SK-N-SH treated with all-trans-retinoic acid at 6 μM for 48 hours (cell line): ENCODE measurements around the gene BPIFB6.

Experiments used
- ATAC-seq: fragments of 200-7000 bp; cut with Tn5 transposase; 3 replicates; pipeline ENCODE4 v1.9.1; 2020; ENCODE audit warnings: mild to moderate bottlenecking, moderate library complexity
- BACH2 ChIP-seq: fragments of 250-450 bp; sonication (Bioruptor Pico); IDR thresholded peaks from 2 replicates; pipeline ENCODE4 v1.9.0; 2021; ENCODE audit warnings: mild to moderate bottlenecking, borderline replicate concordance
- CSDC2 ChIP-seq: fragments of 250-450 bp; sonication (Bioruptor Pico); IDR thresholded peaks from 2 replicates; pipeline ENCODE4 v1.5.0; 2020; ENCODE audit warnings: mild to moderate bottlenecking, moderate library complexity
- ESRRG ChIP-seq: fragments of 250-450 bp; sonication (Bioruptor Pico); IDR thresholded peaks from 2 replicates; pipeline ENCODE4 v1.6.1; 2021; ENCODE audit warnings: mild to moderate bottlenecking
- ISL1 ChIP-seq: fragments of 250-450 bp; sonication (Bioruptor Pico); IDR thresholded peaks from 2 replicates; pipeline ENCODE4 v2.1.2; 2022; ENCODE audit warnings: mild to moderate bottlenecking, moderate library complexity
- OSR1 ChIP-seq: fragments of 250-450 bp; sonication (Bioruptor Pico); IDR thresholded peaks from 2 replicates; pipeline ENCODE4 v1.8.0; 2022; ENCODE audit warnings: moderate library complexity, mild to moderate bottlenecking, inconsistent platforms
- PPARA ChIP-seq: fragments of 250-450 bp; sonication (Bioruptor Pico); IDR thresholded peaks from 2 replicates; pipeline ENCODE4 v1.5.0; 2020; ENCODE audit warnings: mild to moderate bottlenecking, borderline replicate concordance
- RARB ChIP-seq: fragments of 250-450 bp; sonication (Bioruptor Pico); IDR thresholded peaks from 2 replicates; pipeline ENCODE4 v1.8.0; 2021; ENCODE audit warnings: mild to moderate bottlenecking, moderate library complexity
- SNAI2 ChIP-seq: fragments of 250-450 bp; sonication (Bioruptor Pico); IDR thresholded peaks from 2 replicates; pipeline ENCODE4 v1.5.0; 2020; ENCODE audit warnings: mild to moderate bottlenecking, moderate library complexity
- TCF4 ChIP-seq: fragments of 250-450 bp; sonication (Bioruptor Pico); IDR thresholded peaks from 2 replicates; pipeline ENCODE4 v1.8.0; 2021; ENCODE audit warnings: mild to moderate bottlenecking, moderate library complexity, borderline replicate concordance
- TOX ChIP-seq: fragments of 250-450 bp; sonication (Bioruptor Pico); IDR thresholded peaks from 2 replicates; pipeline ENCODE4 v1.8.0; 2021; ENCODE audit warnings: mild to moderate bottlenecking, moderate library complexity, borderline replicate concordance
- ZC3H10 ChIP-seq: fragments of 250-450 bp; sonication (Bioruptor Pico); IDR thresholded peaks from 2 replicates; pipeline ENCODE4 v1.5.1; 2021; ENCODE audit warnings: mild to moderate bottlenecking, moderate library complexity
- ZFP3 ChIP-seq: fragments of 250-450 bp; sonication (Bioruptor Pico); IDR thresholded peaks from 2 replicates; pipeline ENCODE4 v1.5.0; 2020; ENCODE audit warnings: mild to moderate bottlenecking, moderate library complexity
- ZNF565 ChIP-seq: fragments of 450-650 bp; formaldehyde crosslinking; conservative IDR thresholded peaks from 2 replicates; pipeline ENCODE4 v1.5.0; 2020; ENCODE audit warnings: low read depth, mild to moderate bottlenecking, moderate library complexity
- ZNF70 ChIP-seq: fragments of 450-650 bp; formaldehyde crosslinking; IDR thresholded peaks from 2 replicates; pipeline ENCODE4 v1.5.0; 2020; ENCODE audit warnings: mild to moderate bottlenecking, moderate library complexity
- TF ChIP-seq, protein P1 (sequence below): fragments of 250-450 bp; sonication (Bioruptor Pico); IDR thresholded peaks from 2 replicates; pipeline ENCODE4 v1.8.0; 2021; ENCODE audit warnings: low read depth, mild to moderate bottlenecking, moderate library complexity, borderline replicate concordance
- TF ChIP-seq, protein P2 (sequence below): fragments of 250-450 bp; sonication (Bioruptor Pico); IDR thresholded peaks from 2 replicates; pipeline ENCODE4 v1.8.0; 2020; ENCODE audit warnings: mild to moderate bottlenecking, moderate library complexity, borderline replicate concordance
- TF ChIP-seq, protein P3 (sequence below): fragments of 250-450 bp; sonication (Bioruptor Pico); IDR thresholded peaks from 2 replicates; pipeline ENCODE4 v1.5.1; 2021; ENCODE audit warnings: mild to moderate bottlenecking, moderate library complexity
- TF ChIP-seq, protein P4 (sequence below): fragments of 250-450 bp; sonication (Bioruptor Pico); IDR thresholded peaks from 2 replicates; pipeline ENCODE4 v1.5.0; 2020; ENCODE audit warnings: mild to moderate bottlenecking, moderate library complexity
- TF ChIP-seq, protein P5 (sequence below): fragments of 250-450 bp; sonication (Bioruptor Pico); IDR thresholded peaks from 2 replicates; pipeline ENCODE4 v1.5.1; 2020; ENCODE audit warnings: low read depth, mild to moderate bottlenecking, moderate library complexity

Gene BPIFB6

DNA sequence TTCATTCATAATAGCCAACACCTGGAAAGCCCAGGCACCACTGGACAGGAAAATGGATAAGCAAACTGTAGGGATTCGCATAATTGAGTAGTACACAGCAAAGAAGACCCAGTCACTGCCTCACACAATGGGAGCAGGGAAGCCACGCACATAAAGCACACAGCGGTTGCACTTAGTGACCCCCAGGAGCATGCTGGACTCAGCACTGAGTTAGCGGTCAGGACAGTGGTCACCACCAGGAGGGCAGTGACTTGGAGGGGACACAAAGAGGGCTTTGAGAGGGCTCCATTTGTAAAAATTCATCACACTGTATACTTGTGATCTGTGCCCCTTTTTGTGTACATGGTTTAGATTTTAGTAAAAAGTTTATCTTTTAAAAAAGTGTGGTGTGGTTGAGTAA, 19.9 kb downstream of the BPIFB6 start:
- no peak for ATAC-seq
- TF ChIP-seq ZFP3 (CRISPR knock-in tag) = no peak
- no peak for TF ChIP-seq RARB (CRISPR knock-in tag)
- TF ChIP-seq ZNF565 = no peak
- no peak for TF ChIP-seq PPARA (CRISPR knock-in tag)
- TF ChIP-seq, protein P1, sequence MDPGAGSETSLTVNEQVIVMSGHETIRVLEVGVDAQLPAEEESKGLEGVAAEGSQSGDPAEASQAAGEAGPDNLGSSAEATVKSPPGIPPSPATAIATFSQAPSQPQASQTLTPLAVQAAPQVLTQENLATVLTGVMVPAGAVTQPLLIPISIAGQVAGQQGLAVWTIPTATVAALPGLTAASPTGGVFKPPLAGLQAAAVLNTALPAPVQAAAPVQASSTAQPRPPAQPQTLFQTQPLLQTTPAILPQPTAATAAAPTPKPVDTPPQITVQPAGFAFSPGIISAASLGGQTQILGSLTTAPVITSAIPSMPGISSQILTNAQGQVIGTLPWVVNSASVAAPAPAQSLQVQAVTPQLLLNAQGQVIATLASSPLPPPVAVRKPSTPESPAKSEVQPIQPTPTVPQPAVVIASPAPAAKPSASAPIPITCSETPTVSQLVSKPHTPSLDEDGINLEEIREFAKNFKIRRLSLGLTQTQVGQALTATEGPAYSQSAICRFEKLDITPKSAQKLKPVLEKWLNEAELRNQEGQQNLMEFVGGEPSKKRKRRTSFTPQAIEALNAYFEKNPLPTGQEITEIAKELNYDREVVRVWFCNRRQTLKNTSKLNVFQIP (CRISPR knock-in tag) = no peak
- no peak for TF ChIP-seq BACH2 (CRISPR knock-in tag)
- TF ChIP-seq, protein P2, sequence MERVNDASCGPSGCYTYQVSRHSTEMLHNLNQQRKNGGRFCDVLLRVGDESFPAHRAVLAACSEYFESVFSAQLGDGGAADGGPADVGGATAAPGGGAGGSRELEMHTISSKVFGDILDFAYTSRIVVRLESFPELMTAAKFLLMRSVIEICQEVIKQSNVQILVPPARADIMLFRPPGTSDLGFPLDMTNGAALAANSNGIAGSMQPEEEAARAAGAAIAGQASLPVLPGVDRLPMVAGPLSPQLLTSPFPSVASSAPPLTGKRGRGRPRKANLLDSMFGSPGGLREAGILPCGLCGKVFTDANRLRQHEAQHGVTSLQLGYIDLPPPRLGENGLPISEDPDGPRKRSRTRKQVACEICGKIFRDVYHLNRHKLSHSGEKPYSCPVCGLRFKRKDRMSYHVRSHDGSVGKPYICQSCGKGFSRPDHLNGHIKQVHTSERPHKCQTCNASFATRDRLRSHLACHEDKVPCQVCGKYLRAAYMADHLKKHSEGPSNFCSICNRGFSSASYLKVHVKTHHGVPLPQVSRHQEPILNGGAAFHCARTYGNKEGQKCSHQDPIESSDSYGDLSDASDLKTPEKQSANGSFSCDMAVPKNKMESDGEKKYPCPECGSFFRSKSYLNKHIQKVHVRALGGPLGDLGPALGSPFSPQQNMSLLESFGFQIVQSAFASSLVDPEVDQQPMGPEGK (CRISPR knock-in tag) = no peak

DNA sequence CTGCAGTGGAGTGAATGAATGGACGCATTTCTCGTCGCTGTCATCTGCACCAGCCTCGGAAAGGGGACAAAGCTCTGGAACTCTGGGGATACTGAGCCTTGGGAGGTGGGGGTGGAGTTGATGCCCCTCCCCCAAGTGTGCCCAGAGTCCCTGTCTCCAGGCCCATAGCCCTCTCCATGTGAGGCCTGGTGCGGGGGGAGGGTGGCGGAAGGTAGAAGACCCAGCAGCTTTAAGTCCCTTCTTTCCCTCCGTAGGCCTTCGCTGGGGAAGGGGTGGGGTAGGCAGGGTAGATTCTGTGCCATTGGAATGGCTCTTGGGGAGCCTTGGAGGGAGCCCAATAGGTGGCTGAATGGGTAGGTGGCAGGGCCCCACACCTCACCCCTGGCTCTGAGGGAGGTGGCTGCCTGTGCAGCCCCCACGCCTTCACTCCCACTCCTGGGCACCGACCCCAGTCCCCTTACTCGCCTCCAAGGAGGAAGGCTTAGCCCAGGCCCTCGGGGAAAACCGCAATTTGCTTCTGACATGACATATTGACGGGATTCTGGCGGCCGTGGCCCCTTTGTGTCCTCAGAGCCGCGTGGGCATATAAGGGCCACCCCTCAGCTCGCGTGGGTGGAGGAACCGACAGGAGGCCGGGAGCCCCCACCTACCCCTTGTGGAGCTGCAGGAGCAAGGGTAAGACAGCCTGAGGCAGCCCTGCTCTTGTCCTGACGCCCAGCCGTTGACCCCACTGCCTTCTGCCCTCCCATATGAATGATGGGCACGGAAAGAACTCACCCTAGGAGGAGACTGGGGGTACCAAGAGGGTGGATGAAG, 22.1 kb downstream of the BPIFB6 start, which contains the start of gene BPIFB3:
Gene BPIFB3, plus strand, starts transcription at position 613 of the 816 bp plus-strand sequence. CDS start 1,533 bp downstream, outside the sequence.
- TF ChIP-seq, protein P2 (CRISPR knock-in tag) = no peak
- TF ChIP-seq, protein P3, sequence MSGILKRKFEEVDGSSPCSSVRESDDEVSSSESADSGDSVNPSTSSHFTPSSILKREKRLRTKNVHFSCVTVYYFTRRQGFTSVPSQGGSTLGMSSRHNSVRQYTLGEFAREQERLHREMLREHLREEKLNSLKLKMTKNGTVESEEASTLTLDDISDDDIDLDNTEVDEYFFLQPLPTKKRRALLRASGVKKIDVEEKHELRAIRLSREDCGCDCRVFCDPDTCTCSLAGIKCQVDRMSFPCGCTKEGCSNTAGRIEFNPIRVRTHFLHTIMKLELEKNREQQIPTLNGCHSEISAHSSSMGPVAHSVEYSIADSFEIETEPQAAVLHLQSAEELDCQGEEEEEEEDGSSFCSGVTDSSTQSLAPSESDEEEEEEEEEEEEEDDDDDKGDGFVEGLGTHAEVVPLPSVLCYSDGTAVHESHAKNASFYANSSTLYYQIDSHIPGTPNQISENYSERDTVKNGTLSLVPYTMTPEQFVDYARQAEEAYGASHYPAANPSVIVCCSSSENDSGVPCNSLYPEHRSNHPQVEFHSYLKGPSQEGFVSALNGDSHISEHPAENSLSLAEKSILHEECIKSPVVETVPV (CRISPR knock-in tag) = no peak
- TF ChIP-seq TCF4 (CRISPR knock-in tag) (no peak), ZFP3 (CRISPR knock-in tag) (no peak), ZNF70 (CRISPR knock-in tag) (no peak), ZC3H10 (CRISPR knock-in tag) (no peak), PPARA (CRISPR knock-in tag) (no peak)
- TF ChIP-seq, protein P4, sequence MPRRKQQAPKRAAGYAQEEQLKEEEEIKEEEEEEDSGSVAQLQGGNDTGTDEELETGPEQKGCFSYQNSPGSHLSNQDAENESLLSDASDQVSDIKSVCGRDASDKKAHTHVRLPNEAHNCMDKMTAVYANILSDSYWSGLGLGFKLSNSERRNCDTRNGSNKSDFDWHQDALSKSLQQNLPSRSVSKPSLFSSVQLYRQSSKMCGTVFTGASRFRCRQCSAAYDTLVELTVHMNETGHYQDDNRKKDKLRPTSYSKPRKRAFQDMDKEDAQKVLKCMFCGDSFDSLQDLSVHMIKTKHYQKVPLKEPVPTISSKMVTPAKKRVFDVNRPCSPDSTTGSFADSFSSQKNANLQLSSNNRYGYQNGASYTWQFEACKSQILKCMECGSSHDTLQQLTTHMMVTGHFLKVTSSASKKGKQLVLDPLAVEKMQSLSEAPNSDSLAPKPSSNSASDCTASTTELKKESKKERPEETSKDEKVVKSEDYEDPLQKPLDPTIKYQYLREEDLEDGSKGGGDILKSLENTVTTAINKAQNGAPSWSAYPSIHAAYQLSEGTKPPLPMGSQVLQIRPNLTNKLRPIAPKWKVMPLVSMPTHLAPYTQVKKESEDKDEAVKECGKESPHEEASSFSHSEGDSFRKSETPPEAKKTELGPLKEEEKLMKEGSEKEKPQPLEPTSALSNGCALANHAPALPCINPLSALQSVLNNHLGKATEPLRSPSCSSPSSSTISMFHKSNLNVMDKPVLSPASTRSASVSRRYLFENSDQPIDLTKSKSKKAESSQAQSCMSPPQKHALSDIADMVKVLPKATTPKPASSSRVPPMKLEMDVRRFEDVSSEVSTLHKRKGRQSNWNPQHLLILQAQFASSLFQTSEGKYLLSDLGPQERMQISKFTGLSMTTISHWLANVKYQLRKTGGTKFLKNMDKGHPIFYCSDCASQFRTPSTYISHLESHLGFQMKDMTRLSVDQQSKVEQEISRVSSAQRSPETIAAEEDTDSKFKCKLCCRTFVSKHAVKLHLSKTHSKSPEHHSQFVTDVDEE (CRISPR knock-in tag) = no peak

DNA sequence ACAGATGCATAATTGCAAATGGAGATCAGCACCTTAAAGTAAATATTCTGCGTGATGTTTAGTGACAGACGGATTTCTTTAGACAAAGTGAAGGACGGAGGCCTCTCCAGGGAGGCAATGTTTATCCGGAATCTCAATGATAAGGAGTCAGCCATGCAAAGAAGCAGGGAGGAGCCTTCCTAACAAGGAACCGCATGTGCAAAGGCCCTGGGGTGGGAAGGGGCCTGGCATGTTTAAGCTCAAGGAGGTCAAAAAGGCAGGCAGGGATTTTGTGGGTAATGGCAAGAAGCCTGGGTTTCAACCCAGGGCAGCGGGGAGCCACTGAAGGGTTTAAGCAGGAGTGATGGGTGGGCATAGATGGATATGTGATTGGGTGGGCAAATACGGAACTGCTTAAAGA, 22.9 kb downstream of the BPIFB6 start:
- TF ChIP-seq, protein P3 (CRISPR knock-in tag) = no peak
- TF ChIP-seq PPARA (CRISPR knock-in tag) = no peak
- TF ChIP-seq, all 23 proteins: peak for 0
- no peak for ATAC-seq

More for the DNA sequence above, 22.1 kb downstream of the BPIFB6 start, which contains the start of gene BPIFB3:
- ATAC-seq = no peak

DNA sequence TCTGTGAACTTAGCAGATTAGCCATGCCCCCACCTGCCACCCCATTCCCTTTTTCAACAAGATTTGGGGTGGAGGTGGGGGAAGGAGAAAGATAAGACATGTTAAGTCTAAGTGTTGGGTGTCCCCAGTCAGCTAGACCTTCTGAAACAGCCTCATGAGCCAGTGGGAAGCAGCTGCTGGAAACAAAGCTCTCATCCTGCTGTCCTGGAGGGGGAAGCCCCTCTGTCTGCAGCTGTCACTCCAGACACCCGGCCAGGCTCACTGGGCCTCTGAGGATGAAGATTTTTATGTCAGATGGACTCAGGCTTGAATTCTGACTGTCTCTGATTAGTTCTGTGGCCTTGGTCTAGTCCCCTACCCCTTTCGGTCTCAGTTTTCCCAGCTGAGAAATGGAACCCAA, 23.3 kb downstream of the BPIFB6 start:
- TF ChIP-seq PPARA (CRISPR knock-in tag) (no peak), ISL1 (no peak), TOX (CRISPR knock-in tag) (no peak), OSR1 (CRISPR knock-in tag) (no peak), SNAI2 (CRISPR knock-in tag) (no peak), ESRRG (CRISPR knock-in tag) (no peak), RARB (CRISPR knock-in tag) (no peak), ZC3H10 (CRISPR knock-in tag) (no peak), CSDC2 (CRISPR knock-in tag) (no peak)
- TF ChIP-seq, protein P5, sequence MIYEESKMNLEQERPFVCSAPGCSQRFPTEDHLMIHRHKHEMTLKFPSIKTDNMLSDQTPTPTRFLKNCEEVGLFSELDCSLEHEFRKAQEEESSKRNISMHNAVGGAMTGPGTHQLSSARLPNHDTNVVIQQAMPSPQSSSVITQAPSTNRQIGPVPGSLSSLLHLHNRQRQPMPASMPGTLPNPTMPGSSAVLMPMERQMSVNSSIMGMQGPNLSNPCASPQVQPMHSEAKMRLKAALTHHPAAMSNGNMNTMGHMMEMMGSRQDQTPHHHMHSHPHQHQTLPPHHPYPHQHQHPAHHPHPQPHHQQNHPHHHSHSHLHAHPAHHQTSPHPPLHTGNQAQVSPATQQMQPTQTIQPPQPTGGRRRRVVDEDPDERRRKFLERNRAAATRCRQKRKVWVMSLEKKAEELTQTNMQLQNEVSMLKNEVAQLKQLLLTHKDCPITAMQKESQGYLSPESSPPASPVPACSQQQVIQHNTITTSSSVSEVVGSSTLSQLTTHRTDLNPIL (CRISPR knock-in tag) = no peak
- ATAC-seq = no peak
